Peyer's patch (tissue), 4 donors: ENCODE data around the gene HS2ST1.

Source experiments
- CTCF ChIP-seq, 6 experiments: fragments of 450-650 bp in 4 of 6; fragments of 200-600 bp in 2 of 6; sonication (generic) in 1 of 6; IDR thresholded peaks; one replicate each; pipeline ENCODE4 v1.5.1; 2017 to 2019; ENCODE audit warnings: antibody characterized with exemption in 6 of 6, mild to moderate bottlenecking in 3 of 6, moderate library complexity in 1 of 6
- POLR2A ChIP-seq, 2 donors: fragments of 450-650 bp; IDR thresholded peaks; one replicate each; pipeline ENCODE4 v1.5.1; 2017; ENCODE audit warnings: antibody characterized with exemption in 2 of 2, mild to moderate bottlenecking in 2 of 2, moderate library complexity in 2 of 2

- TF ChIP-seq CTCF (IDR thresholded peaks at IDR 0.05) (no peak), POLR2A (IDR thresholded peaks at IDR 0.05) (no peak)
Observed at GRCh38 chr1:86981482-86982213, 67.2 kb downstream of the HS2ST1 start.
